WTC11 (cell line): ENCODE measurements around the gene TBCEL. TPM values are rescaled to one million over a fixed set of nuclear protein-coding genes. Genes with fewer than 3 reads are reported as not detected.

ENCODE experiments used
- ATAC-seq: fragments of 200-7000 bp; cut with Tn5 transposase; 2 replicates; pipeline ENCODE4 v1.10.0; 2021; ENCODE audit warnings: mild to moderate bottlenecking, moderate library complexity
- CTCF ChIA-PET: fragments of 300-600 bp; sonication (Branson Sonifier 250); formaldehyde crosslinking; loops from one replicate; lab custom pipeline; 2021; ENCODE audit warnings: antibody characterized with exemption; lab: Charles Lee
- POLR2A ChIA-PET: fragments of 350-600 bp; sonication (Branson Sonifier 250); formaldehyde crosslinking; loops from one replicate; lab custom pipeline; 2021; ENCODE audit warnings: antibody characterized with exemption; lab: Charles Lee
- DNase-seq: peaks from one replicate; pipeline ENCODE4 v3.0.0; 2021; ENCODE audit warnings: low spot score
- H3K27ac Mint-ChIP-seq: 2 replicates; pipeline ENCODE4 v1.8.0; 2021; ENCODE audit warnings: mixed read lengths
- H3K27me3 Mint-ChIP-seq: 2 replicates; pipeline ENCODE4 v1.8.0; 2021; ENCODE audit warnings: low read depth, mild to moderate bottlenecking, moderate library complexity, mixed read lengths
- H3K36me3 Mint-ChIP-seq: 2 replicates; pipeline ENCODE4 v1.8.0; 2021; ENCODE audit warnings: mixed read lengths
- H3K4me1 Mint-ChIP-seq: 2 replicates; pipeline ENCODE4 v1.8.0; 2022; ENCODE audit warnings: mixed read lengths
- H3K4me3 Mint-ChIP-seq: 2 replicates; pipeline ENCODE4 v1.8.0; 2021; ENCODE audit warnings: mild to moderate bottlenecking, moderate library complexity, mixed read lengths
- H3K9me3 Mint-ChIP-seq: 2 replicates; pipeline ENCODE4 v1.8.0; 2021; ENCODE audit warnings: mixed read lengths
- ELF4 ChIP-seq: sonication (generic); formaldehyde crosslinking; IDR thresholded peaks from 2 replicates; pipeline ENCODE4 v1.8.1; 2022; ENCODE audit warnings: low read depth, mild to moderate bottlenecking, moderate library complexity, missing genetic modification reagents
- ESRRA ChIP-seq: sonication (generic); formaldehyde crosslinking; IDR thresholded peaks from 2 replicates; pipeline ENCODE4 v1.8.1; 2022; ENCODE audit warnings: mild to moderate bottlenecking, missing genetic modification reagents, borderline replicate concordance
- FOXP1 ChIP-seq: sonication (generic); formaldehyde crosslinking; IDR thresholded peaks from 2 replicates; pipeline ENCODE4 v1.8.0; 2022; ENCODE audit warnings: missing genetic modification reagents, mild to moderate bottlenecking, moderate library complexity, borderline replicate concordance
- GABPB1 ChIP-seq: sonication (generic); formaldehyde crosslinking; IDR thresholded peaks from 2 replicates; pipeline ENCODE4 v1.8.1; 2023; ENCODE audit warnings: mild to moderate bottlenecking, missing genetic modification reagents
- GTF2I ChIP-seq: fragments of 250-450 bp; sonication (Bioruptor Pico); conservative IDR thresholded peaks from 2 replicates; pipeline ENCODE4 v1.4.0; 2021; ENCODE audit warnings: mild to moderate bottlenecking
- HMGA2 ChIP-seq: fragments of 250-450 bp; sonication (Bioruptor Pico); IDR thresholded peaks from 2 replicates; pipeline ENCODE4 v1.4.0; 2021; ENCODE audit warnings: mild to moderate bottlenecking, moderate library complexity
- OVOL2 ChIP-seq: fragments of 250-450 bp; sonication (Bioruptor Pico); IDR thresholded peaks from 2 replicates; pipeline ENCODE4 v1.9.0; 2021; ENCODE audit warnings: mild to moderate bottlenecking, borderline replicate concordance
- TEAD4 ChIP-seq: sonication (generic); formaldehyde crosslinking; IDR thresholded peaks from 2 replicates; pipeline ENCODE4 v1.8.0; 2022; ENCODE audit warnings: mild to moderate bottlenecking, missing genetic modification reagents
- ZBTB21 ChIP-seq: sonication (generic); formaldehyde crosslinking; IDR thresholded peaks from 2 replicates; pipeline ENCODE4 v1.8.1; 2023; ENCODE audit warnings: mild to moderate bottlenecking, missing genetic modification reagents, borderline replicate concordance
- ZNF232 ChIP-seq: sonication (generic); formaldehyde crosslinking; IDR thresholded peaks from 2 replicates; pipeline ENCODE4 v1.8.0; 2022; ENCODE audit warnings: mild to moderate bottlenecking, missing genetic modification reagents
- ZNF263 ChIP-seq: sonication (generic); formaldehyde crosslinking; IDR thresholded peaks from 2 replicates; pipeline ENCODE4 v1.8.1; 2022; ENCODE audit warnings: low read depth, mild to moderate bottlenecking, moderate library complexity, missing genetic modification reagents
- ZNF396 ChIP-seq: fragments of 250-450 bp; sonication (Bioruptor Pico); IDR thresholded peaks from 2 replicates; pipeline ENCODE4 v1.8.0; 2021; ENCODE audit warnings: mild to moderate bottlenecking, moderate library complexity, borderline replicate concordance
- ZNF671 ChIP-seq: fragments of 250-450 bp; sonication (Bioruptor Pico); IDR thresholded peaks from 2 replicates; pipeline ENCODE4 v1.8.0; 2021; ENCODE audit warnings: mild to moderate bottlenecking
- total RNA-seq: library from RNA; stranded (reverse); gene quantifications from 3 replicates; pipeline ENCODE4 v1.2.3, GENCODE V29; 2021
- TF ChIP-seq, protein P1 (sequence below): sonication (generic); formaldehyde crosslinking; IDR thresholded peaks from 2 replicates; pipeline ENCODE4 v1.8.0; 2022; ENCODE audit warnings: mild to moderate bottlenecking, missing genetic modification reagents
- TF ChIP-seq, protein P2 (sequence below): sonication (generic); formaldehyde crosslinking; IDR thresholded peaks from 2 replicates; pipeline ENCODE4 v1.8.0; 2023; ENCODE audit warnings: missing genetic modification reagents
- TF ChIP-seq, protein P3 (sequence below): sonication (generic); formaldehyde crosslinking; IDR thresholded peaks from 2 replicates; pipeline ENCODE4 v1.8.1; 2023; ENCODE audit warnings: mild to moderate bottlenecking, missing genetic modification reagents, borderline replicate concordance
- TF ChIP-seq, protein P4 (sequence below): fragments of 250-450 bp; sonication (Bioruptor Pico); IDR thresholded peaks from 2 replicates; pipeline ENCODE4 v1.9.0; 2021; ENCODE audit warnings: mild to moderate bottlenecking
- TF ChIP-seq, protein P5 (sequence below): sonication (generic); formaldehyde crosslinking; IDR thresholded peaks from 2 replicates; pipeline ENCODE4 v1.8.0; 2022; ENCODE audit warnings: mild to moderate bottlenecking, missing genetic modification reagents
- TF ChIP-seq, protein P6 (sequence below): fragments of 200-600 bp; IDR thresholded peaks from 2 replicates; pipeline ENCODE4 v1.8.0; 2022; ENCODE audit warnings: antibody characterized with exemption
- TF ChIP-seq, protein P7 (sequence below): sonication (generic); formaldehyde crosslinking; IDR thresholded peaks from 2 replicates; pipeline ENCODE4 v1.8.1; 2022; ENCODE audit warnings: mild to moderate bottlenecking, moderate library complexity, missing genetic modification reagents
- TF ChIP-seq, protein P8 (sequence below): sonication (generic); formaldehyde crosslinking; IDR thresholded peaks from 2 replicates; pipeline ENCODE4 v1.8.0; 2022; ENCODE audit warnings: missing genetic modification reagents

TBCEL gene
- total RNA-seq, 1 experiment from 2014 or later = 9.5 TPM

DNA sequence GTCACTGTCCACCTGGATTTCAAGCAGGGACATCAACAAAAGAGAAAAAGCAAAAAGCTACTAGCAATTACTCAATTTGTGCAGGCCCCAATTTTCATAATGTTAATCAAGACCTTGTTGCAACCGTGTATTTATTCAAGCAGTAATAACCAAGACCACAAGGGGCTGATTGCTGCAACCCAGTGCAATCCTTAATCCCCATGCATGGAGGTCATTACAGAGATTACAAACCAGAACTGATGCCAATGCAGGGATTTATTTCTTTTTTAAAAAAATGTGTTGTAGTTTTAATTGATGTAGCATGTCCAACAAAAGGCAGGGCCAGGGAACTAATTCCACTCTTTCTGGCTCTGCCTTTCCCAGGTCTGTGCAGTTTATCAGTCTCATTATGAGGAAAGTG lies 95.5 kb downstream of the TBCEL start:
- TF ChIP-seq, protein P1, sequence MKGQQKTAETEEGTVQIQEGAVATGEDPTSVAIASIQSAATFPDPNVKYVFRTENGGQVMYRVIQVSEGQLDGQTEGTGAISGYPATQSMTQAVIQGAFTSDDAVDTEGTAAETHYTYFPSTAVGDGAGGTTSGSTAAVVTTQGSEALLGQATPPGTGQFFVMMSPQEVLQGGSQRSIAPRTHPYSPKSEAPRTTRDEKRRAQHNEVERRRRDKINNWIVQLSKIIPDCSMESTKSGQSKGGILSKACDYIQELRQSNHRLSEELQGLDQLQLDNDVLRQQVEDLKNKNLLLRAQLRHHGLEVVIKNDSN (CRISPR knock-in tag) = no peak
- TF ChIP-seq, protein P2, sequence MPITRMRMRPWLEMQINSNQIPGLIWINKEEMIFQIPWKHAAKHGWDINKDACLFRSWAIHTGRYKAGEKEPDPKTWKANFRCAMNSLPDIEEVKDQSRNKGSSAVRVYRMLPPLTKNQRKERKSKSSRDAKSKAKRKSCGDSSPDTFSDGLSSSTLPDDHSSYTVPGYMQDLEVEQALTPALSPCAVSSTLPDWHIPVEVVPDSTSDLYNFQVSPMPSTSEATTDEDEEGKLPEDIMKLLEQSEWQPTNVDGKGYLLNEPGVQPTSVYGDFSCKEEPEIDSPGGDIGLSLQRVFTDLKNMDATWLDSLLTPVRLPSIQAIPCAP (CRISPR knock-in tag) = no peak
- TF ChIP-seq ZBTB21 (no peak), FOXP1 (CRISPR knock-in tag) (no peak), OVOL2 (CRISPR knock-in tag) (no peak)
- Mint-ChIP-seq H3K4me3 (no peak overlapping the region), H3K27ac (no peak overlapping the region), H3K36me3 (peaks cover 23% of the 10 kb centered on the region), H3K4me1 (peaks cover 5% of the 10 kb centered on the region), H3K9me3 (peaks cover 31% of the 10 kb centered on the region), H3K27me3 (no peaks in the 10 kb centered on the region)
- no peak for ATAC-seq
- ChIA-PET CTCF (interaction anchor here (1.0 to 2.9 kb wide), 6 partner anchors 10 to 167 kb away, joined by 3 to 12 read pairs (median 6); no protein-coding TSS in a partner anchor), POLR2A (no interaction called here)
- no peak for DNase-seq

DNA sequence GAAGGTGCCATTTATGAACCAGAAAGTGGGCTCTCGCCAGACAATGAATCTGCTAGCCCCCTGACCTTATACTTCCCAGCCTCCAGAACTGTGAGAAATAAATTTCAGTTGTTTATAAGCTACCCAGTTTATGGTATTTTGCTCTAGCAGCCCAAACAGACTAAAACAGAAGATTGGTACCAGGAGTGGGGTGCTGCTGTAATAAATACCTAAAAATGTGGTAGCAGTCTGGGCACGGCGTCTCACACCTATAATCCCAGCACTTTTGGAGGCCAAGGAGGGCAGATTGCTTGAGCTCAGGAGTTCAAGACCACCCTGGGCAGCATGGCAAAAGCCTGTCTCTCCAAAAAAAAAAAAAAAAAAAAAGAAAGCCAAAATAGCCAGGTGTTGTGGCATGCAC lies 98.4 kb downstream of the TBCEL start:
- ChIA-PET CTCF (interaction anchor here (1.9 kb wide), 1 partner anchor 18 kb away, joined by 5 read pairs; no protein-coding TSS in a partner anchor), POLR2A (no interaction called here)
- ATAC-seq (no peak), DNase-seq (no peak)
- Mint-ChIP-seq H3K27me3 (no peaks in the 10 kb centered on the region), H3K27ac (no peak overlapping the region), H3K9me3 (peaks cover 33% of the 10 kb centered on the region), H3K36me3 (peaks cover 23% of the 10 kb centered on the region), H3K4me1 (peaks cover 5% of the 10 kb centered on the region), H3K4me3 (no peak overlapping the region)
- TF ChIP-seq, protein P3, sequence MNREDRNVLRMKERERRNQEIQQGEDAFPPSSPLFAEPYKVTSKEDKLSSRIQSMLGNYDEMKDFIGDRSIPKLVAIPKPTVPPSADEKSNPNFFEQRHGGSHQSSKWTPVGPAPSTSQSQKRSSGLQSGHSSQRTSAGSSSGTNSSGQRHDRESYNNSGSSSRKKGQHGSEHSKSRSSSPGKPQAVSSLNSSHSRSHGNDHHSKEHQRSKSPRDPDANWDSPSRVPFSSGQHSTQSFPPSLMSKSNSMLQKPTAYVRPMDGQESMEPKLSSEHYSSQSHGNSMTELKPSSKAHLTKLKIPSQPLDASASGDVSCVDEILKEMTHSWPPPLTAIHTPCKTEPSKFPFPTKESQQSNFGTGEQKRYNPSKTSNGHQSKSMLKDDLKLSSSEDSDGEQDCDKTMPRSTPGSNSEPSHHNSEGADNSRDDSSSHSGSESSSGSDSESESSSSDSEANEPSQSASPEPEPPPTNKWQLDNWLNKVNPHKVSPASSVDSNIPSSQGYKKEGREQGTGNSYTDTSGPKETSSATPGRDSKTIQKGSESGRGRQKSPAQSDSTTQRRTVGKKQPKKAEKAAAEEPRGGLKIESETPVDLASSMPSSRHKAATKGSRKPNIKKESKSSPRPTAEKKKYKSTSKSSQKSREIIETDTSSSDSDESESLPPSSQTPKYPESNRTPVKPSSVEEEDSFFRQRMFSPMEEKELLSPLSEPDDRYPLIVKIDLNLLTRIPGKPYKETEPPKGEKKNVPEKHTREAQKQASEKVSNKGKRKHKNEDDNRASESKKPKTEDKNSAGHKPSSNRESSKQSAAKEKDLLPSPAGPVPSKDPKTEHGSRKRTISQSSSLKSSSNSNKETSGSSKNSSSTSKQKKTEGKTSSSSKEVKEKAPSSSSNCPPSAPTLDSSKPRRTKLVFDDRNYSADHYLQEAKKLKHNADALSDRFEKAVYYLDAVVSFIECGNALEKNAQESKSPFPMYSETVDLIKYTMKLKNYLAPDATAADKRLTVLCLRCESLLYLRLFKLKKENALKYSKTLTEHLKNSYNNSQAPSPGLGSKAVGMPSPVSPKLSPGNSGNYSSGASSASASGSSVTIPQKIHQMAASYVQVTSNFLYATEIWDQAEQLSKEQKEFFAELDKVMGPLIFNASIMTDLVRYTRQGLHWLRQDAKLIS (CRISPR knock-in tag) = no peak
- TF ChIP-seq ZNF232 (no peak), GTF2I (CRISPR knock-in tag) (no peak), ESRRA (no peak), ELF4 (CRISPR knock-in tag) (no peak), TEAD4 (CRISPR knock-in tag) (no peak), HMGA2 (no peak), GABPB1 (no peak), ZNF671 (CRISPR knock-in tag) (no peak), ZNF396 (no peak), ZNF263 (CRISPR knock-in tag) (no peak)
- TF ChIP-seq, protein P4, sequence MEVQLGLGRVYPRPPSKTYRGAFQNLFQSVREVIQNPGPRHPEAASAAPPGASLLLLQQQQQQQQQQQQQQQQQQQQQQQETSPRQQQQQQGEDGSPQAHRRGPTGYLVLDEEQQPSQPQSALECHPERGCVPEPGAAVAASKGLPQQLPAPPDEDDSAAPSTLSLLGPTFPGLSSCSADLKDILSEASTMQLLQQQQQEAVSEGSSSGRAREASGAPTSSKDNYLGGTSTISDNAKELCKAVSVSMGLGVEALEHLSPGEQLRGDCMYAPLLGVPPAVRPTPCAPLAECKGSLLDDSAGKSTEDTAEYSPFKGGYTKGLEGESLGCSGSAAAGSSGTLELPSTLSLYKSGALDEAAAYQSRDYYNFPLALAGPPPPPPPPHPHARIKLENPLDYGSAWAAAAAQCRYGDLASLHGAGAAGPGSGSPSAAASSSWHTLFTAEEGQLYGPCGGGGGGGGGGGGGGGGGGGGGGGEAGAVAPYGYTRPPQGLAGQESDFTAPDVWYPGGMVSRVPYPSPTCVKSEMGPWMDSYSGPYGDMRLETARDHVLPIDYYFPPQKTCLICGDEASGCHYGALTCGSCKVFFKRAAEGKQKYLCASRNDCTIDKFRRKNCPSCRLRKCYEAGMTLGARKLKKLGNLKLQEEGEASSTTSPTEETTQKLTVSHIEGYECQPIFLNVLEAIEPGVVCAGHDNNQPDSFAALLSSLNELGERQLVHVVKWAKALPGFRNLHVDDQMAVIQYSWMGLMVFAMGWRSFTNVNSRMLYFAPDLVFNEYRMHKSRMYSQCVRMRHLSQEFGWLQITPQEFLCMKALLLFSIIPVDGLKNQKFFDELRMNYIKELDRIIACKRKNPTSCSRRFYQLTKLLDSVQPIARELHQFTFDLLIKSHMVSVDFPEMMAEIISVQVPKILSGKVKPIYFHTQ (CRISPR knock-in tag) = no peak
- TF ChIP-seq, protein P5, sequence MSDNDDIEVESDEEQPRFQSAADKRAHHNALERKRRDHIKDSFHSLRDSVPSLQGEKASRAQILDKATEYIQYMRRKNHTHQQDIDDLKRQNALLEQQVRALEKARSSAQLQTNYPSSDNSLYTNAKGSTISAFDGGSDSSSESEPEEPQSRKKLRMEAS (CRISPR knock-in tag) = no peak
- TF ChIP-seq, protein P6, sequence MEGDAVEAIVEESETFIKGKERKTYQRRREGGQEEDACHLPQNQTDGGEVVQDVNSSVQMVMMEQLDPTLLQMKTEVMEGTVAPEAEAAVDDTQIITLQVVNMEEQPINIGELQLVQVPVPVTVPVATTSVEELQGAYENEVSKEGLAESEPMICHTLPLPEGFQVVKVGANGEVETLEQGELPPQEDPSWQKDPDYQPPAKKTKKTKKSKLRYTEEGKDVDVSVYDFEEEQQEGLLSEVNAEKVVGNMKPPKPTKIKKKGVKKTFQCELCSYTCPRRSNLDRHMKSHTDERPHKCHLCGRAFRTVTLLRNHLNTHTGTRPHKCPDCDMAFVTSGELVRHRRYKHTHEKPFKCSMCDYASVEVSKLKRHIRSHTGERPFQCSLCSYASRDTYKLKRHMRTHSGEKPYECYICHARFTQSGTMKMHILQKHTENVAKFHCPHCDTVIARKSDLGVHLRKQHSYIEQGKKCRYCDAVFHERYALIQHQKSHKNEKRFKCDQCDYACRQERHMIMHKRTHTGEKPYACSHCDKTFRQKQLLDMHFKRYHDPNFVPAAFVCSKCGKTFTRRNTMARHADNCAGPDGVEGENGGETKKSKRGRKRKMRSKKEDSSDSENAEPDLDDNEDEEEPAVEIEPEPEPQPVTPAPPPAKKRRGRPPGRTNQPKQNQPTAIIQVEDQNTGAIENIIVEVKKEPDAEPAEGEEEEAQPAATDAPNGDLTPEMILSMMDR = no peak
- TF ChIP-seq, protein P7, sequence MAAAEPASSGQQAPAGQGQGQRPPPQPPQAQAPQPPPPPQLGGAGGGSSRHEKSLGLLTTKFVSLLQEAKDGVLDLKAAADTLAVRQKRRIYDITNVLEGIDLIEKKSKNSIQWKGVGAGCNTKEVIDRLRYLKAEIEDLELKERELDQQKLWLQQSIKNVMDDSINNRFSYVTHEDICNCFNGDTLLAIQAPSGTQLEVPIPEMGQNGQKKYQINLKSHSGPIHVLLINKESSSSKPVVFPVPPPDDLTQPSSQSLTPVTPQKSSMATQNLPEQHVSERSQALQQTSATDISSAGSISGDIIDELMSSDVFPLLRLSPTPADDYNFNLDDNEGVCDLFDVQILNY (CRISPR knock-in tag) = no peak
- TF ChIP-seq, protein P8, sequence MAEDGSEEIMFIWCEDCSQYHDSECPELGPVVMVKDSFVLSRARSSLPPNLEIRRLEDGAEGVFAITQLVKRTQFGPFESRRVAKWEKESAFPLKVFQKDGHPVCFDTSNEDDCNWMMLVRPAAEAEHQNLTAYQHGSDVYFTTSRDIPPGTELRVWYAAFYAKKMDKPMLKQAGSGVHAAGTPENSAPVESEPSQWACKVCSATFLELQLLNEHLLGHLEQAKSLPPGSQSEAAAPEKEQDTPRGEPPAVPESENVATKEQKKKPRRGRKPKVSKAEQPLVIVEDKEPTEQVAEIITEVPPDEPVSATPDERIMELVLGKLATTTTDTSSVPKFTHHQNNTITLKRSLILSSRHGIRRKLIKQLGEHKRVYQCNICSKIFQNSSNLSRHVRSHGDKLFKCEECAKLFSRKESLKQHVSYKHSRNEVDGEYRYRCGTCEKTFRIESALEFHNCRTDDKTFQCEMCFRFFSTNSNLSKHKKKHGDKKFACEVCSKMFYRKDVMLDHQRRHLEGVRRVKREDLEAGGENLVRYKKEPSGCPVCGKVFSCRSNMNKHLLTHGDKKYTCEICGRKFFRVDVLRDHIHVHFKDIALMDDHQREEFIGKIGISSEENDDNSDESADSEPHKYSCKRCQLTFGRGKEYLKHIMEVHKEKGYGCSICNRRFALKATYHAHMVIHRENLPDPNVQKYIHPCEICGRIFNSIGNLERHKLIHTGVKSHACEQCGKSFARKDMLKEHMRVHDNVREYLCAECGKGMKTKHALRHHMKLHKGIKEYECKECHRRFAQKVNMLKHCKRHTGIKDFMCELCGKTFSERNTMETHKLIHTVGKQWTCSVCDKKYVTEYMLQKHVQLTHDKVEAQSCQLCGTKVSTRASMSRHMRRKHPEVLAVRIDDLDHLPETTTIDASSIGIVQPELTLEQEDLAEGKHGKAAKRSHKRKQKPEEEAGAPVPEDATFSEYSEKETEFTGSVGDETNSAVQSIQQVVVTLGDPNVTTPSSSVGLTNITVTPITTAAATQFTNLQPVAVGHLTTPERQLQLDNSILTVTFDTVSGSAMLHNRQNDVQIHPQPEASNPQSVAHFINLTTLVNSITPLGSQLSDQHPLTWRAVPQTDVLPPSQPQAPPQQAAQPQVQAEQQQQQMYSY (CRISPR knock-in tag) = no peak
